ENCODE measurements around the gene LNPEP. TPM values are rescaled to one million over a fixed set of nuclear protein-coding genes. Genes with fewer than 3 reads are reported as not detected.
"Not testable (repeated sequence)": the region's sequence is repeated elsewhere in the genome, so short reads cannot be mapped to it uniquely, and the experiment has no call there.

Gene LNPEP
- total RNA-seq, 2 experiments from 2014 or later, result 79.1 to 116 TPM

DNA sequence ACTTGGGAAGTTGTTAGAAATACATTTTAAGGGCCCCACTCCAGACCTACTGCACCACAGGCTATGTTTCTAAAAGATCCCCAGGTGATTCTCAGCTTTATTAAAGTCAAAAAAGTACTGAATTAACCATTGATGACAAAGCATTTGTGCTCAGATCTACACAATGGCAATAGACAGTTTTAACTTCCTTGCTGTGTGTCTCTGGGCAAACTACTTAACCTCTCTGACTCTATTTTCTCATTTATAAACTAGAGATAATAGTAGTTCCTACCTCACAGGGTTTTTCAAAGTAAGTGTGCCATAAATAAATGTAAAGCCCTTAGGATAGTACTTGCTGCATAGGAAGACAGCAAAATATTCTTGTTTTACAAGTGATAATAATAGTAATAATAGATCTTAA lies 140.2 kb downstream of the LNPEP start:
- intact Hi-C loops (cut with micrococcal nuclease; ENCODE audit: unreplicated experiment), result no loop called here

DNA sequence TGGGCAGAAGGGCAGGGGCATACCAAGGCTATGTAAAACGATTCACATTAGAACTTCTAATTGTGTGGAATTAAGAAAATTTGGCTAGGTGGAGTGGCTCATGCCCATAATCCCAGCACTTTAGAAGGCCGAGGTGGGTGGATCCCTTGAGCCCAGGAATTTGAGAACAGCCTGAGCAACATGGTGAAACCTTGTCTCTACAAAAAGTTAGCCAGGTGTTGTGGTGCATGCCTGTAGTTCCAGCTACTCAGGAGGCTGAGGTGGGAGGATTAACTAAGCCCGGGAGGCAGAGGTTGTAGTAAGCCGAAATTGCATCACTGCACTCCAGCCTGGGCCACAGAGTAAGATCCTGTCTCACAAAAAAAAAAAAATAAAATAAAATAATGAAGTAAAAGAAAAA lies 141.4 kb downstream of the LNPEP start:
- H3K9me2 ChIP-seq (ENCODE audit: insufficient read depth, low read length), result no peaks in the 10 kb centered on the region
- H2AFZ ChIP-seq (ENCODE audit: low read length), result no peak overlapping the region
- intact Hi-C loops (cut with micrococcal nuclease; ENCODE audit: unreplicated experiment), result no loop called here
- no peak overlapping the region for H3K4me3 ChIP-seq (ENCODE audit: low read depth, low read length, poor library complexity, severe bottlenecking)
- H3K4me2 ChIP-seq (ENCODE audit: low read length), result no peak overlapping the region
- ChIA-PET CTCF (ENCODE audit: unreplicated experiment) (no interaction called here), POLR2A (no interaction called here)
- DNase-seq (ENCODE audit: low spot score), result no peak
- no peaks in the 10 kb centered on the region for H3K4me1 ChIP-seq (ENCODE audit: insufficient read depth, low read length, poor library complexity, severe bottlenecking)
- H4K20me1 ChIP-seq (ENCODE audit: insufficient read depth, low read length), result no peaks in the 10 kb centered on the region
- H3K27ac ChIP-seq (ENCODE audit: low read depth, low read length, poor library complexity, severe bottlenecking), result no peak overlapping the region
- TF ChIP-seq EZH2phosphoT487 (IDR thresholded peaks at IDR 0.05; ENCODE audit: borderline replicate concordance, low read depth, low read length), result no peak
- TF ChIP-seq, protein P1, sequence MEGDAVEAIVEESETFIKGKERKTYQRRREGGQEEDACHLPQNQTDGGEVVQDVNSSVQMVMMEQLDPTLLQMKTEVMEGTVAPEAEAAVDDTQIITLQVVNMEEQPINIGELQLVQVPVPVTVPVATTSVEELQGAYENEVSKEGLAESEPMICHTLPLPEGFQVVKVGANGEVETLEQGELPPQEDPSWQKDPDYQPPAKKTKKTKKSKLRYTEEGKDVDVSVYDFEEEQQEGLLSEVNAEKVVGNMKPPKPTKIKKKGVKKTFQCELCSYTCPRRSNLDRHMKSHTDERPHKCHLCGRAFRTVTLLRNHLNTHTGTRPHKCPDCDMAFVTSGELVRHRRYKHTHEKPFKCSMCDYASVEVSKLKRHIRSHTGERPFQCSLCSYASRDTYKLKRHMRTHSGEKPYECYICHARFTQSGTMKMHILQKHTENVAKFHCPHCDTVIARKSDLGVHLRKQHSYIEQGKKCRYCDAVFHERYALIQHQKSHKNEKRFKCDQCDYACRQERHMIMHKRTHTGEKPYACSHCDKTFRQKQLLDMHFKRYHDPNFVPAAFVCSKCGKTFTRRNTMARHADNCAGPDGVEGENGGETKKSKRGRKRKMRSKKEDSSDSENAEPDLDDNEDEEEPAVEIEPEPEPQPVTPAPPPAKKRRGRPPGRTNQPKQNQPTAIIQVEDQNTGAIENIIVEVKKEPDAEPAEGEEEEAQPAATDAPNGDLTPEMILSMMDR (conservative IDR thresholded peaks at IDR 0.05; ENCODE audit: low read length), result no peak
- BruUV-seq (replicated peaks), result no TSS peak
- H3K36me3 ChIP-seq (ENCODE audit: insufficient read depth, low read length), result no peaks in the 10 kb centered on the region
- H3K9me3 ChIP-seq (ENCODE audit: low read length), result no peaks in the 10 kb centered on the region
- no peaks in the 10 kb centered on the region for H3K79me2 ChIP-seq (ENCODE audit: insufficient read depth, low read depth, low read length)

More for the DNA sequence above, 140.2 kb downstream of the LNPEP start:
- Histone ChIP-seq H3K4me2 (ENCODE audit: low read length) (no peak overlapping the region), H3K9me3 (ENCODE audit: low read length) (no peaks in the 10 kb centered on the region), H3K9me2 (ENCODE audit: insufficient read depth, low read length) (no peaks in the 10 kb centered on the region), H3K4me3 (ENCODE audit: low read depth, low read length, poor library complexity, severe bottlenecking) (no peak overlapping the region), H3K79me2 (ENCODE audit: insufficient read depth, low read depth, low read length) (no peaks in the 10 kb centered on the region), H4K20me1 (ENCODE audit: insufficient read depth, low read length) (no peaks in the 10 kb centered on the region), H3K4me1 (ENCODE audit: insufficient read depth, low read length, poor library complexity, severe bottlenecking) (no peaks in the 10 kb centered on the region), H2AFZ (ENCODE audit: low read length) (no peak overlapping the region), H3K27ac (ENCODE audit: low read depth, low read length, poor library complexity, severe bottlenecking) (no peak overlapping the region), H3K36me3 (ENCODE audit: insufficient read depth, low read length) (no peaks in the 10 kb centered on the region)
- no peak for DNase-seq (ENCODE audit: low spot score)
- POLR2A ChIA-PET, result interaction anchor here (0.6 kb wide), 1 partner anchor 152 kb away, joined by 4 read pairs; no protein-coding TSS in a partner anchor
- no TSS peak for BruUV-seq (replicated peaks)
- CTCF ChIA-PET (ENCODE audit: unreplicated experiment), result no interaction called here
- TF ChIP-seq EZH2phosphoT487 (IDR thresholded peaks at IDR 0.05; ENCODE audit: borderline replicate concordance, low read depth, low read length), result no peak
- TF ChIP-seq, protein P1 (conservative IDR thresholded peaks at IDR 0.05; ENCODE audit: low read length), result no peak

DNA sequence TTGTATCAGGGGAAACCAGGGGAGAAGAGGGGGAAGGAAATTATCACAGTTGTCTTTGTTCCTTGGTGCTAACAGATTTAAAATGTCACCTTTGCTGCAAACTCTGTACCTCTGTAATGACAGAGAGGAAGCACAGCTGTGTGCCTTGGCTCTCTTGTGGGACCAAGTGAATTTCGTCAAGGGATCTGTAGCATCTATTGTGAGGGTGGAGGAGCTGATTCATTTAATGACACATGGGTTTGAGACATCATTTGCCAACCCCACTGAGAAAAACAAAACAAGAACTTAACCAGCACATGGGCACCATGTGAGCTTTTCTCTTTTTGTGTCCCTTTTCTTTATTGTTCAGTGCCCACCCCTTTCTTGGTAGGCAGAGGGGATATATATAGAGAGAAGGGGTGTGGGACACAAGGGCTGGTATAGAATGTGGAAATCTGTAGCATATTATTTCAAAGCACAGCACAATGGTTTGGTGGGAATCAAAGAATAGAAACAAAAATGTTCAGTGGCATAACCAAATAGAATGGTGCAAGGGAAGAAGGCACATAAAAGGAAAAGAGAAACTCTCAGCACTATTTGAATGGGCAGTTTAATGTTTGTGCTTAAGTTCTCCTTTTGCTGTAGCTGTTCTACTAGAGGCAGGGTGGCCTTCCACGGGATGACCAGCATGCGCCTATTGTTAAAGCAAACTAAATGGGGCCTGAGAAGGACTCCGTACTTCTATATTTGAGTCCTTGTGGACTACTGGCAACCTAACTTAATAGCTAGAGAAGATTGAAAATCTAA lies 143.3 kb downstream of the LNPEP start:
- no peaks in the 10 kb centered on the region for H3K79me2 ChIP-seq (ENCODE audit: insufficient read depth, low read depth, low read length)
- POLR2A ChIA-PET, result interaction anchor here (1.3 kb wide), 1 partner anchor 10 kb away, joined by 4 read pairs; no protein-coding TSS in a partner anchor
- TF ChIP-seq EZH2phosphoT487 (IDR thresholded peaks at IDR 0.05; ENCODE audit: borderline replicate concordance, low read depth, low read length), result no peak
- TF ChIP-seq, protein P1 (conservative IDR thresholded peaks at IDR 0.05; ENCODE audit: low read length), result no peak
- H3K4me3 ChIP-seq (ENCODE audit: low read depth, low read length, poor library complexity, severe bottlenecking), result no peak overlapping the region
- H3K4me2 ChIP-seq (ENCODE audit: low read length), result no peak overlapping the region
- CTCF ChIA-PET (ENCODE audit: unreplicated experiment), result no interaction called here
- intact Hi-C loops (cut with micrococcal nuclease; ENCODE audit: unreplicated experiment), result no loop called here
- no peak for DNase-seq (ENCODE audit: low spot score)
- peak overlapping the region; percentile 44; the same call in 1 of the 2 replicates for H2AFZ ChIP-seq (ENCODE audit: low read length)
- H3K36me3 ChIP-seq (ENCODE audit: insufficient read depth, low read length), result no peaks in the 10 kb centered on the region
- no TSS peak for BruUV-seq (replicated peaks)
- no peaks in the 10 kb centered on the region for H3K4me1 ChIP-seq (ENCODE audit: insufficient read depth, low read length, poor library complexity, severe bottlenecking)
- no peaks in the 10 kb centered on the region for H3K9me2 ChIP-seq (ENCODE audit: insufficient read depth, low read length)
- H3K9me3 ChIP-seq (ENCODE audit: low read length), result no peaks in the 10 kb centered on the region
- no peaks in the 10 kb centered on the region for H4K20me1 ChIP-seq (ENCODE audit: insufficient read depth, low read length)
- no peak overlapping the region for H3K27ac ChIP-seq (ENCODE audit: low read depth, low read length, poor library complexity, severe bottlenecking)

DNA sequence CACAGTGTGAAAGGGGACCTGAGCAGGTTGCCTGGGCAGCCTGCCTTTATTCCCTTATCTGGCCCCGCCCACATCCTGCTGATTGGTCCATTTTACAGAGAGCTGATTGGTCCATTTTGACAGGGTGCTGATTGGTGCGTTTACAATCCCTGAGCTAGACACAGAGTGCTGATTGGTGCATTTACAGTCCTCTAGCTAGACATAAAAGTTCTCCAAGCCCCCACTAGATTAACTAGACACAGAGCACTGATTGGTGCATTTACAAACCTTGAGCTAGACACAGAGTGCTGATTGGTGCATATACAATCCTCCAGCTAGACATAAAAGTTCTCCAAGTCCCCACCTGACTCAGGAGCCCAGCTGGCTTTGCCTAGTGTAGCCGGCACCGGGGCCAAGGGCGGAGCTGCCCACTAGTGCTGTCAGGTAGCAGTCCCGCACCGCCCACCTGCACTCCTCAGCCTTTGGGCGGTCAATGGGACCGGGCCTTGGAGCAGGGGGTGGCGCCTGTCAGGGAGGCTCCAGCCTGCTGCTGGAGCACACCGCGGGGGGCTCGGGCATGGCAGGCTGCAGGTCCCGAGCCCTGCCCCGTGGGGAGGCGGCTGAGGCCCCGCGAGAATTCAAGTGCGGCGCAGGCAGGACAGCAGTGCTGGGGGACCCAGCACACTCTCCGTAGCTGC lies 149.0 kb downstream of the LNPEP start:
- not testable (repeated sequence) for BruUV-seq (replicated peaks)

More for the DNA sequence above, 149.0 kb downstream of the LNPEP start:
- POLR2A ChIA-PET, result interaction anchor here (1.0 kb wide), 1 partner anchor 49 kb away, joined by 3 read pairs; no protein-coding TSS in a partner anchor
- H2AFZ ChIP-seq (ENCODE audit: low read length); DNase-seq (ENCODE audit: low spot score); H3K4me3 ChIP-seq (ENCODE audit: low read depth, low read length, poor library complexity, severe bottlenecking); H4K20me1 ChIP-seq (ENCODE audit: insufficient read depth, low read length); H3K4me2 ChIP-seq (ENCODE audit: low read length); H3K9me2 ChIP-seq (ENCODE audit: insufficient read depth, low read length); H3K9me3 ChIP-seq (ENCODE audit: low read length); H3K27ac ChIP-seq (ENCODE audit: low read depth, low read length, poor library complexity, severe bottlenecking); H3K36me3 ChIP-seq (ENCODE audit: insufficient read depth, low read length); CTCF ChIA-PET (ENCODE audit: unreplicated experiment); H3K79me2 ChIP-seq (ENCODE audit: insufficient read depth, low read depth, low read length); intact Hi-C loops (cut with micrococcal nuclease; ENCODE audit: unreplicated experiment); H3K4me1 ChIP-seq (ENCODE audit: insufficient read depth, low read length, poor library complexity, severe bottlenecking): not testable (repeated sequence)

Data from OCI-LY7 (cell line).